GM23248 (cell line): ENCODE measurements around the gene TM9SF1. TPM values are rescaled to one million over a fixed set of nuclear protein-coding genes. Genes with fewer than 3 reads are reported as not detected.

ENCODE experiments used
- DNase-seq: peaks from one replicate; pipeline ENCODE4 v3.0.0-alpha.2; 2015
- H2AFZ ChIP-seq: fragments of 200-600 bp; sonication (generic); 2 replicates; pipeline ENCODE4 v1.6.1; 2016; ENCODE audit warnings: antibody characterized with exemption
- H3F3A ChIP-seq: fragments of 200-600 bp; sonication (generic); 2 replicates; pipeline ENCODE4 v1.6.1; 2016; ENCODE audit warnings: mild to moderate bottlenecking, antibody characterized with exemption, mixed run types; ENCODE audit not compliant: insufficient read depth
- H3K27ac ChIP-seq: fragments of 200-600 bp; sonication (generic); 2 replicates; pipeline ENCODE4 v1.5.1; 2016; ENCODE audit warnings: mild to moderate bottlenecking
- H3K27me3 ChIP-seq: fragments of 200-600 bp; sonication (generic); replicated peaks from 2 replicates; pipeline ENCODE4 v1.6.1; 2016; ENCODE audit warnings: mild to moderate bottlenecking; ENCODE audit not compliant: insufficient read depth
- H3K36me3 ChIP-seq: fragments of 200-600 bp; sonication (generic); 2 replicates; pipeline ENCODE4 v1.6.1; 2016; ENCODE audit warnings: low read depth, mild to moderate bottlenecking
- H3K4me1 ChIP-seq: fragments of 200-600 bp; sonication (generic); 2 replicates; pipeline ENCODE4 v1.6.1; 2016; ENCODE audit warnings: mild to moderate bottlenecking; ENCODE audit not compliant: insufficient read depth
- H3K4me2 ChIP-seq: fragments of 200-600 bp; sonication (generic); one replicate; pipeline ENCODE4 v1.6.1; 2016; ENCODE audit warnings: mild to moderate bottlenecking; ENCODE audit not compliant: unreplicated experiment
- H3K4me3 ChIP-seq: fragments of 200-600 bp; sonication (generic); 2 replicates; pipeline ENCODE4 v1.5.1; 2016; ENCODE audit warnings: mild to moderate bottlenecking
- H3K79me2 ChIP-seq: fragments of 200-600 bp; sonication (generic); 2 replicates; pipeline ENCODE4 v1.6.1; 2016; ENCODE audit warnings: mild to moderate bottlenecking; ENCODE audit not compliant: insufficient read depth
- H3K9ac ChIP-seq: fragments of 200-600 bp; sonication (generic); 2 replicates; pipeline ENCODE4 v1.6.1; 2016; ENCODE audit warnings: mild to moderate bottlenecking
- H3K9me2 ChIP-seq: fragments of 200-600 bp; sonication (generic); 2 replicates; pipeline ENCODE4 v1.6.1; 2016; ENCODE audit warnings: mixed run types, mild to moderate bottlenecking, moderate library complexity; ENCODE audit not compliant: insufficient read depth
- H3K9me3 ChIP-seq: fragments of 200-600 bp; sonication (generic); one replicate; pipeline ENCODE4 v1.6.1; 2017; ENCODE audit warnings: low read depth
- H4K20me1 ChIP-seq: fragments of 200-600 bp; sonication (generic); 2 replicates; pipeline ENCODE4 v1.6.0; 2016; ENCODE audit not compliant: insufficient read depth
- EZH2 ChIP-seq: fragments of 200-600 bp; sonication (generic); IDR thresholded peaks from 2 replicates; pipeline ENCODE4 v1.6.1; 2018; ENCODE audit warnings: antibody characterized with exemption, mild to moderate bottlenecking; ENCODE audit not compliant: insufficient read depth, poor library complexity, severe bottlenecking
- EZH2phosphoT487 ChIP-seq: fragments of 200-600 bp; sonication (generic); IDR thresholded peaks from 2 replicates; pipeline ENCODE4 v1.6.1; 2018; ENCODE audit warnings: antibody characterized with exemption, moderate library complexity, mild to moderate bottlenecking, low read depth; ENCODE audit not compliant: insufficient read depth
- WGBS, 2 experiments: methylation state at CpG; one replicate each; pipeline ENCODE4 v1.1.6; 2015 to 2017; ENCODE audit warnings: low lambda C conversion rate in 2 of 2, low coverage in 1 of 2; ENCODE audit errors: missing lambda C conversion rate in 2 of 2; 5-methylcytosine and 5-hydroxymethylcytosine counted together
- in situ Hi-C: fragments of 300-500 bp; cut with MboI; formaldehyde crosslinking; loops from 2 replicates; pipeline ENCODE4 v1.15.0; 2020
- polyA plus RNA-seq: library from polyadenylated mRNA; unstranded; fragments of >200 nt; fragmentation: Nextera tagmentation; extraction: Ambion mirVana; gene quantifications from 2 replicates; pipeline ENCODE4 v1.2.1, GENCODE V29; 2016
- total RNA-seq: library from RNA; depleted of rRNA; stranded (reverse); fragments of >200 nt; shearing (Covaris generic); gene quantifications from 2 replicates; pipeline ENCODE4 v1.2.3, GENCODE V29; 2014

Gene TM9SF1
- total and polyA plus RNA-seq, 2 experiments from 2014 or later = 93.8 to 102 TPM

DNA sequence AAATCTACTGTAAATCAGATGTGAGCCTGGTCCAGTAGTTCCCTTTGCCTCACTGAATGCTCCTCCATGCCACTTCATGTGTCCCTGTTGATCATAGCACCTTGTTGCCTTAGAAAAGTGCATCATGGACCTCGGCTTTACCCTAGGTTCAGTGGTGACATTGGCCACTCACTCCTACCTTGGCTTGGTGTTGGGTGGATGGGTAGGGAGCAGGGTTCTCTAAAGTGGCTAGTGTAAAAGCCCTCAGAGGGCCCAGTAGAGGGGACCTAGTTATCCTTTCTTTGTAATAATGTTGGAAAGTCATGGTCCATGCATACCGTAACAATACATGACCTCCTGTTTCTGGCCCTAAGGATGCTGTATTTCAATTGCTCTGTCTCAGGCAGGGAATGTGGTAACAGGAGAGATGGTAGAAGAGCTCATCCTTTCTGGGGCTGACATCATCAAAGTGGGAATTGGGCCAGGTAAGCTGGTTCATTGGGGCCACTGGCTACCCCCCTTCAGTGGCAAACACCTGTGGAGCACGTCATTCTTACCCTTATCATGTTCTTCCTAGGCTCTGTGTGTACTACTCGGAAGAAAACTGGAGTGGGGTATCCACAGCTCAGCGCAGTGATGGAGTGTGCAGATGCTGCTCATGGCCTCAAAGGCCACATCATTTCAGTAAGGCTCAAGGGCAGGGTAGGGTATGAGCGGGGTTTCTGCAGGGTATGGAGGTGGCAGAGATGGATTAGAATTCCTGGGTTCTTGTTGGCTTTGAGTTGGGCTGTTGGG is 41.6 kb upstream of the TM9SF1 start:
- Histone ChIP-seq H3K27me3 (no peaks in the 10 kb centered on the region), H3K9ac (no peak overlapping the region), H3K4me2 (no peak overlapping the region), H3K27ac (0 out of 2 replicates have a peak overlapping the region, but pooled peaks have one; percentile 2), H2AFZ (no peak overlapping the region), H3K36me3 (peaks cover 37% of the 10 kb centered on the region), H3K9me3 (no peaks in the 10 kb centered on the region), H3K79me2 (peaks cover 75% of the 10 kb centered on the region), H3K4me1 (peaks cover 40% of the 10 kb centered on the region), H3K4me3 (no peak overlapping the region), H3K9me2 (no peaks in the 10 kb centered on the region), H4K20me1 (no peaks in the 10 kb centered on the region), H3F3A (peaks cover 34% of the 10 kb centered on the region)
- DNase-seq = no peak
- 91 to 94% methylated on average over 6 of the region's 6 CpGs for WGBS, 2 experiments
- in situ Hi-C loops = no loop called here
- TF ChIP-seq EZH2phosphoT487 = no peak
- no peak for TF ChIP-seq EZH2

- H3F3A ChIP-seq = peaks cover 28% of the 10 kb centered on the region
- H3K9me2 ChIP-seq = no peaks in the 10 kb centered on the region
- H3K4me3 ChIP-seq = no peak overlapping the region
- no peak overlapping the region for H3K27ac ChIP-seq
- DNase-seq = no peak
- in situ Hi-C loops = no loop called here
- no peak overlapping the region for H2AFZ ChIP-seq
- no peaks in the 10 kb centered on the region for H3K27me3 ChIP-seq
- TF ChIP-seq EZH2 (no peak), EZH2phosphoT487 (no peak)
- H4K20me1 ChIP-seq = no peaks in the 10 kb centered on the region
- no peaks in the 10 kb centered on the region for H3K9me3 ChIP-seq
- H3K36me3 ChIP-seq = peaks cover 35% of the 10 kb centered on the region
- H3K9ac ChIP-seq = no peak overlapping the region
- H3K79me2 ChIP-seq = peaks cover 75% of the 10 kb centered on the region
- 97 to 99% methylated on average over 5 of the region's 5 CpGs for WGBS, 2 experiments
- peaks cover 34% of the 10 kb centered on the region for H3K4me1 ChIP-seq
- no peak overlapping the region for H3K4me2 ChIP-seq
Observed at GRCh38 chr14:24235804-24236688, 40.8 kb upstream of the TM9SF1 start.

GRCh38 chr14:24234095-24235005 is 39.1 kb upstream of the TM9SF1 start:
- H3K9ac ChIP-seq = peak overlapping the region; percentile 91; the same call in 1 of the 2 replicates
- no peaks in the 10 kb centered on the region for H4K20me1 ChIP-seq
- H3K27me3 ChIP-seq = no peaks in the 10 kb centered on the region
- DNase-seq = no peak
- H3K4me3 ChIP-seq = peak overlapping the region; percentile 77; the same call in 1 of the 2 replicates
- peaks cover 18% of the 10 kb centered on the region for H3K36me3 ChIP-seq
- 0 out of 2 replicates have a peak overlapping the region, but pooled peaks have one; percentile 70 for H3K27ac ChIP-seq
- H3K9me3 ChIP-seq = no peaks in the 10 kb centered on the region
- H3K4me1 ChIP-seq = peaks cover 17% of the 10 kb centered on the region
- H3K4me2 ChIP-seq = peak overlapping the region; percentile 84
- TF ChIP-seq EZH2 (no peak), EZH2phosphoT487 (no peak)
- 76 to 80% methylated on average over 3 of the region's 3 CpGs for WGBS, 2 experiments
- H3F3A ChIP-seq = peaks cover 18% of the 10 kb centered on the region
- H3K79me2 ChIP-seq = peaks cover 75% of the 10 kb centered on the region
- in situ Hi-C loops = no loop called here
- no peaks in the 10 kb centered on the region for H3K9me2 ChIP-seq
- H2AFZ ChIP-seq = no peak overlapping the region

- TF ChIP-seq EZH2phosphoT487 (no peak), EZH2 (no peak)
- WGBS, 2 experiments = 90 to 100% methylated on average over 2 of the region's 2 CpGs
- in situ Hi-C loops = no loop called here
- H3F3A ChIP-seq = peaks cover 10% of the 10 kb centered on the region
- peaks cover 13% of the 10 kb centered on the region for H3K36me3 ChIP-seq
- no peaks in the 10 kb centered on the region for H4K20me1 ChIP-seq
- no peak for DNase-seq
- H3K79me2 ChIP-seq = peaks cover 75% of the 10 kb centered on the region
- H3K9me3 ChIP-seq = no peaks in the 10 kb centered on the region
- H3K4me3 ChIP-seq = peak overlapping the region; percentile 77
- peak overlapping the region; percentile 91 for H3K9ac ChIP-seq
- no peaks in the 10 kb centered on the region for H3K27me3 ChIP-seq
- peak overlapping the region; percentile 84 for H3K4me2 ChIP-seq
- H3K9me2 ChIP-seq = no peaks in the 10 kb centered on the region
- H3K4me1 ChIP-seq = peaks cover 13% of the 10 kb centered on the region
- peak overlapping the region; percentile 70; the same call in 1 of the 2 replicates for H3K27ac ChIP-seq
- H2AFZ ChIP-seq = peak overlapping the region; percentile 80; the same call in 1 of the 2 replicates
Observed at GRCh38 chr14:24233538-24233866, 38.3 kb upstream of the TM9SF1 start.
